Measurements from ENCODE around the gene CCDC149. TPM values are rescaled to one million over a fixed set of nuclear protein-coding genes. Genes with fewer than 3 reads are reported as not detected.

Gene CCDC149
- total RNA-seq, 2 experiments from 2014 or later, result not detected

Other genes with a start within 250 kb of the CCDC149 start
- gene SOD3, start 117.5 kb downstream of the CCDC149 start, total RNA-seq, result not detected
- not detected for gene LGI2, start 117.9 kb upstream of the CCDC149 start, total RNA-seq
- gene SEPSECS, start 247.4 kb upstream of the CCDC149 start, total RNA-seq, result 10 to 100 TPM; 12.8 to 13.3 TPM